HCEC 1CT (cell line): ENCODE results near the gene MYO9B.

ENCODE experiments used
- DNase-seq: peaks from one replicate; pipeline ENCODE4 v3.0.0-alpha.2; 2017

MYO9B gene, protein sequence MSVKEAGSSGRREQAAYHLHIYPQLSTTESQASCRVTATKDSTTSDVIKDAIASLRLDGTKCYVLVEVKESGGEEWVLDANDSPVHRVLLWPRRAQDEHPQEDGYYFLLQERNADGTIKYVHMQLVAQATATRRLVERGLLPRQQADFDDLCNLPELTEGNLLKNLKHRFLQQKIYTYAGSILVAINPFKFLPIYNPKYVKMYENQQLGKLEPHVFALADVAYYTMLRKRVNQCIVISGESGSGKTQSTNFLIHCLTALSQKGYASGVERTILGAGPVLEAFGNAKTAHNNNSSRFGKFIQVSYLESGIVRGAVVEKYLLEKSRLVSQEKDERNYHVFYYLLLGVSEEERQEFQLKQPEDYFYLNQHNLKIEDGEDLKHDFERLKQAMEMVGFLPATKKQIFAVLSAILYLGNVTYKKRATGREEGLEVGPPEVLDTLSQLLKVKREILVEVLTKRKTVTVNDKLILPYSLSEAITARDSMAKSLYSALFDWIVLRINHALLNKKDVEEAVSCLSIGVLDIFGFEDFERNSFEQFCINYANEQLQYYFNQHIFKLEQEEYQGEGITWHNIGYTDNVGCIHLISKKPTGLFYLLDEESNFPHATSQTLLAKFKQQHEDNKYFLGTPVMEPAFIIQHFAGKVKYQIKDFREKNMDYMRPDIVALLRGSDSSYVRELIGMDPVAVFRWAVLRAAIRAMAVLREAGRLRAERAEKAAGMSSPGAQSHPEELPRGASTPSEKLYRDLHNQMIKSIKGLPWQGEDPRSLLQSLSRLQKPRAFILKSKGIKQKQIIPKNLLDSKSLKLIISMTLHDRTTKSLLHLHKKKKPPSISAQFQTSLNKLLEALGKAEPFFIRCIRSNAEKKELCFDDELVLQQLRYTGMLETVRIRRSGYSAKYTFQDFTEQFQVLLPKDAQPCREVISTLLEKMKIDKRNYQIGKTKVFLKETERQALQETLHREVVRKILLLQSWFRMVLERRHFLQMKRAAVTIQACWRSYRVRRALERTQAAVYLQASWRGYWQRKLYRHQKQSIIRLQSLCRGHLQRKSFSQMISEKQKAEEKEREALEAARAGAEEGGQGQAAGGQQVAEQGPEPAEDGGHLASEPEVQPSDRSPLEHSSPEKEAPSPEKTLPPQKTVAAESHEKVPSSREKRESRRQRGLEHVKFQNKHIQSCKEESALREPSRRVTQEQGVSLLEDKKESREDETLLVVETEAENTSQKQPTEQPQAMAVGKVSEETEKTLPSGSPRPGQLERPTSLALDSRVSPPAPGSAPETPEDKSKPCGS (N-terminal part only)

GRCh38 chr19:17075035-17075863, at the start of gene MYO9B, which contains the start of gene HAUS8:
MYO9B (plus strand) TSS chr19:17075777; CDS start chr19:17101718, 25,941 bp downstream.
HAUS8 (minus strand) TSS chr19:17075452; CDS start chr19:17075422, 30 bp downstream.
- DNase-seq: peak; percentile 100

GRCh38 chr19:17025991-17026658, 49.5 kb upstream of the MYO9B start:
- DNase-seq: no peak

DNA sequence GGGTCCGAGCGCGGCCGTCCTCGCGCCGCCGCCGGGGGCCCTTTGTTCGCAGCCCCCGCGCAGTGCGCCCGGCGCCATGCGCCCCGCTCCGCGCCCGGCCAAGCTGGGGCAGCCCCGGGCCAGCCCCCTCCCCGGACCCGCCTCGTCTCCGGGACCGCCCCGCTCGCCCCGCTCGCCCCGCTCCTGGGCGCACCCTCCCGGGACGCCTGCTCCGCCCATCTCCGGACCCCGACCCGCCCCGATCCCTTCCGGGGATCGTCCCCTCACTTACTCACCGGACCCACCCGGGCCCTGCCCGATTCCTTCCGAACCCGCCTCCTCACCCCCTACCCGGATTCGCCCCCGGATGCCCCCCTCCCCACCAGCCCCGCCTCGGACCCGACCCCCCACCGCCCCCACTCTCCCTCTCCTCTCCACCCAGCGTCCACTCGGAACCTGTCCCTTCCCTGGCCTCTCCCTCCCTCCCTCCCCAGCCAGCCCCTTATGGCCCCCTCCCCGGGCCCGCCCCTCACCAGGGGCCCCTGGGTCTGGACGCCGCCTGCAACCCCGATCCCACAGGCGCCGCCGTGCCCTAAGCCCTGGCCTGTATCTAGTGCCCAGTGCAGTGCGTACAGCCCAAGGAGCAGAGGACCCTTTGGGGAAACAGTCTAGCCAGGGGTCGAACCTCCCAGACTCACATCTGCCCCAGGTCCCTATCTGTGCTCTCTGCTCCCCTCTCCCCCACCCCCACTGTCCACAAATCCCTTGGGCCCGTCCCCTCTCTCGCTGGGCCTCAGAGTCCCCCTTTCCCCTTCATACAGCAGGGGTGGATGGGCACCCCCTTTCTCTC, 48.7 kb upstream of the MYO9B start, which contains the start of gene CPAMD8:
Gene CPAMD8 (minus strand): TSS at position 105 of the 829 bp plus-strand sequence. CDS start 168 bp downstream, outside the sequence.
- DNase-seq: no peak

DNA sequence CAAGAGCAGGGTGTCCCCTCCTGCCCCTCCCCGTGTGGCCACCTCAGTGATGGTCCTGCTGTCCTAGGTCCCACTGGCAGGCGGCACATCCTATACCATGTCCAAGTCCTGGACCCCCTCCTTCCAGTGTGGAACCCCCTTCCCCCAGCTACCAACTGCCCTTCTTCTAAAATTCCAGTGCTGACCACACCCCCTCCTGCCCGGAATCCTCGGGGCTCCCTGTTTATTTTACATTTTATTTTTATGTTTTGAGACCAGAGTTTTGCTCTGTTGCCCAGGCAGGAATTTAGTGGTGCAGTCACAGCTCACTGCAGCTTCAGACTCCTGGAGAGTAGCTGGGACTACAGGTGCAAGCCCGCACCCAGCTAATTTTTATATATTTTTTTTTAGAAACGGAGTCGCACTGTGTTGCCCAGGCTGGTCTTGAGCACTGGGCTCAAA, 48.0 kb upstream of the MYO9B start:
- DNase-seq: no peak

GRCh38 chr19:17031741-17032140, 43.8 kb upstream of the MYO9B start:
- no peak for DNase-seq

GRCh38 chr19:17035842-17036424, 39.6 kb upstream of the MYO9B start:
- DNase-seq: no peak

- no peak for DNase-seq
Measured at GRCh38 chr19:17036640-17037039, 38.9 kb upstream of the MYO9B start.

DNA sequence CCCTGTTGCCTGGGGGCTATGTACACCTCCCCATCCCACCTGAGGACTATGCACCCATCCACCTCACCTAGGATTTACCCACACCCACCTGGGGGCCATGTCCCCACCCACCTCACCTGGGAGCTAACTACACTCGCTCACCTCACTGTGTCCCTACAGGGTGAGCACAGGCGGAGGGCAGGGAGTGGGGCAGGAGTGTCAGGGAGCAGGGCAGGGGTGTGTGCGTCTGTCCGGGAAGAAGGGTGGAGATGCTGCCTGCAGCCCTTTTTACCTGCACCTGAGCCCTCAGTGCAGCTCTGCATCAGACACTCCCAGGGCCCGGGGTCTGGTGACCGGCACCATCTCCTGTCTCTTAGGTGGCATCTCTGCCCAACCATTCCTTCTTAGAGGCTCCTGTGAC, 38.4 kb upstream of the MYO9B start:
- no peak for DNase-seq

DNA sequence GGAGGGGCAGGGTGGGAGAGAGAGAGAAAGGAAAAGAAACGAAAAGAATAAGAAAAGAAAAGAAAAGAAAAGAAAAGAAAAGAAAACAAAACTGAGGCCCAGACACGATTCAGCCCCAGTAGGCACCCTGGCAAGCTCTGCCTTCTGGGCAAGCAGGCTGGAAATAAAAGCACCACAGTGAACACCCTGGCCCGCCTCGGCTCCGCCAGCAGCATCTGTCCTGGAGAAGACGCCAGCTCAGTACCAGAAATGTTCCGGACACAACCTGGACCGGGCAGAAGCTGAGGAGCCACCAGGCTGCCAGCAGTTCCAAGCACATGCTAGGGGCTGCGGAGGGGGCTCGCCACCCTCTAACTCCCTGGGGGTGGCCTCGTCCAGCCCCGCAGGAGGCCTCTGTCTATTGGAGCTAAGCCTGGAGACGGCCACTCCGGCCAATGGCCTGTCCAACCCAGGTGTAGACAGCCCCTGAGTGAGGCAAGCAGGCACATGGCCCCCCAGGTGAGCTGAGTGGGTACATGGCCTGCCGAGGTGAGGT, 37.5 kb upstream of the MYO9B start:
- DNase-seq: no peak

- DNase-seq: no peak
Measured at GRCh38 chr19:17041976-17042375, 33.6 kb upstream of the MYO9B start.

- no peak for DNase-seq
Measured at GRCh38 chr19:17043744-17044143, 31.8 kb upstream of the MYO9B start.

DNA sequence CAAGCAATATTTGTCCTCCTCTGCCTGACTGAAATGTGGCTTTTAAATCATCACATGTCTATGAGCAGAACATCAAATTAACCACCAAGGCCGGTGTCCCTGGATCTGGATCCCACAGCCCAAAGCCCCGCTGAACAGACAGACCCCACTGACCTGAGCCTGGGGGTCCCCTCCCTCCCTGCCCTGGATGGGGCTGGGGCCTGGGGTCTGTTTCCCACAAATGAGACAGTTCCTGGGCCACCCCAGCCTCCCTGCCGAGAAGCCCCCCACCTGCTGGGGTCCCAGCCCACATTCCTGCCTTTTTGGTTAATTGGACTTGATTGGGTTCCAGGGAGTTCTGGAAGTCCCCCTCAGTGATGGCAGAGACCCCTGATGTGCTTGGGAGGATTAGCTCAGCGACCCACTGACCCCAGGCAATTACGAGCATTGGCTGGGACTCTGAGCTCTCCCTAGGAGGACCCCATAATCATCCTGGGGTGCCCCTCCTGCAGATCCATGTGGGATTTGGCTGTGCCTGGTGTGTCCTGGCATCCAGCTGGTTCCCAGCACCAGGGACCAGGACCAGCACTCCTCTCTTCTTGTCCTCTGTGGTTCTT, 29.6 kb upstream of the MYO9B start:
- no peak for DNase-seq

- DNase-seq: no peak
Measured at GRCh38 chr19:17048885-17049453, 26.6 kb upstream of the MYO9B start.

GRCh38 chr19:17049711-17050280, 25.8 kb upstream of the MYO9B start:
- peak; percentile 21 for DNase-seq

- DNase-seq: peak; percentile 46
Measured at GRCh38 chr19:17052439-17052838, 23.1 kb upstream of the MYO9B start.

- DNase-seq: no peak
Measured at GRCh38 chr19:17054746-17055145, 20.8 kb upstream of the MYO9B start.

GRCh38 chr19:17055636-17056035, 19.9 kb upstream of the MYO9B start:
- no peak for DNase-seq

DNA sequence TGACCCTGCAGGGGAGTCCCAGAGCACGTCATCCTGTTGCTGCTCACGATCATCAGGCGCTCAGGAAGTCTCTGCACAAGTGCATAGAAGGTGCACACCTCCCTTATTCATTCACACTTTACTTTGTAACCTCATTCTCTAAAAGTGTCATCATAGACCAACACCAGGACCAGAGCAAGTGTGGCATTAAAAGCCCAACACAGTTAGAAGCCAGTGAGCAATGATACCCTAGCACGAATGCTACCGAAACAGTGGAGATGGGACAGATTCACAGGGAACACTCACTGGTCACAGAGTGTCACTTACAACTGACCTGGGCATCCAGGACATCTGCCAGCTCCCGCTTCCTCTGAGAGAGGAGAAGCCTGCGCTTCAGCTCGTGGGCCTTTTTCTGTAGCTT, 17.3 kb upstream of the MYO9B start:
- DNase-seq: no peak
